Gastroesophageal sphincter (tissue), 4 donors: ENCODE measurements around the gene KHNYN. TPM values are rescaled to one million over a fixed set of nuclear protein-coding genes. Genes with fewer than 3 reads are reported as not detected.

Experiments
- ATAC-seq: fragments of 150-250 bp; one replicate; pipeline ENCODE4 v1.9.1; 2016; ENCODE audit warnings: mild to moderate bottlenecking, moderate library complexity
- H3K27ac ChIP-seq, 4 donors: fragments of 200-600 bp; sonication (generic) in 3 of 4; 1 replicate in 3 of 4; 2 replicates in 1 of 4; pipeline ENCODE4 v1.5.1; 2016 to 2019
- H3K27me3 ChIP-seq: fragments of 200-600 bp; sonication (generic); one replicate; pipeline ENCODE4 v1.5.1; 2019
- H3K36me3 ChIP-seq, 2 donors: fragments of 200-600 bp; sonication (generic); one replicate each; pipeline ENCODE4 v1.5.1; 2019; ENCODE audit warnings: control low read depth in 1 of 2
- H3K4me1 ChIP-seq, 3 donors: fragments of 200-600 bp; sonication (generic); 1 replicate in 2 of 3; 2 replicates in 1 of 3; pipeline ENCODE4 v1.5.1; 2016 to 2019; ENCODE audit warnings: control low read depth in 2 of 3
- H3K4me3 ChIP-seq, 2 donors: fragments of 200-600 bp; sonication (generic); one replicate each; pipeline ENCODE4 v1.5.1; 2019; ENCODE audit warnings: mild to moderate bottlenecking in 1 of 2, moderate library complexity in 1 of 2
- H3K9me3 ChIP-seq, 3 donors: fragments of 200-600 bp; sonication (generic); one replicate each; pipeline ENCODE4 v1.5.1; 2017 to 2019; ENCODE audit warnings: control low read depth in 2 of 3
- CTCF ChIP-seq, 4 experiments: fragments of 200-600 bp in 2 of 4; fragments of 450-650 bp in 2 of 4; sonication (generic) in 1 of 4; IDR thresholded peaks; one replicate each; pipeline ENCODE4 v1.5.1; 2017 to 2019; ENCODE audit warnings: antibody characterized with exemption in 4 of 4, mild to moderate bottlenecking in 2 of 4, moderate library complexity in 2 of 4
- EP300 ChIP-seq: sonication (generic); formaldehyde crosslinking; IDR thresholded peaks from one replicate; pipeline ENCODE4 v1.6.1; 2017; ENCODE audit warnings: antibody characterized with exemption, mild to moderate bottlenecking
- POLR2A ChIP-seq, 2 donors: fragments of 450-650 bp; IDR thresholded peaks; one replicate each; pipeline ENCODE4 v1.6.1; 2017; ENCODE audit warnings: antibody characterized with exemption in 2 of 2, mild to moderate bottlenecking in 2 of 2, moderate library complexity in 1 of 2
- POLR2AphosphoS5 ChIP-seq: sonication (generic); formaldehyde crosslinking; IDR thresholded peaks from one replicate; pipeline ENCODE4 v1.6.1; 2017; ENCODE audit warnings: antibody characterized with exemption
- WGBS, 2 donors: methylation state at CpG; one replicate each; pipeline ENCODE4 v1.1.5; 2018; ENCODE audit warnings: low coverage in 1 of 2; 5-methylcytosine and 5-hydroxymethylcytosine counted together
- total RNA-seq, 4 donors: library from RNA; depleted of rRNA; stranded (reverse); fragments of >200 nt; gene quantifications; one replicate each; pipeline ENCODE4 v1.1.0, GENCODE V29; 2016

The KHNYN gene
- total RNA-seq: 10 to 100 TPM; 50.7 to 68.0 (median 61.3) TPM

- Histone ChIP-seq H3K4me3 (peak within 1 kb of the TSS; percentile 61 to 81), H3K27ac (peak within 1 kb of the TSS; percentile 88 to 99 (median 95)), H3K36me3 (peaks cover 0 to 33% of the 10 kb centered on the region in 2 donors), H3K4me1 (peaks cover 4 to 44% (median 22%) of the 10 kb centered on the region in 3 donors), H3K9me3 (no peaks in the 10 kb centered on the region), H3K27me3 (no peaks in the 10 kb centered on the region)
- ATAC-seq: peak; percentile 93
- TF ChIP-seq CTCF (IDR thresholded peaks at IDR 0.05): no peak
- peak; percentile 95 to 98 for TF ChIP-seq POLR2A (IDR thresholded peaks at IDR 0.05)
- peak; percentile 93 for TF ChIP-seq POLR2AphosphoS5
- TF ChIP-seq EP300: no peak
- WGBS, 2 donors: 6 to 10% methylated on average over 8 to 12 of the region's 57 CpGs
Measured at GRCh38 chr14:24429395-24430142, at the start of gene KHNYN, which contains the start of gene CBLN3. Gene KHNYN (plus strand): TSS chr14:24429954. CDS start chr14:24430731, 777 bp downstream. Gene CBLN3 (minus strand): TSS chr14:24429668. CDS start chr14:24429054, 614 bp downstream.

- Histone ChIP-seq H3K27me3 (no peaks in the 10 kb centered on the region), H3K4me3 (no peak overlapping the region), H3K36me3 (peaks cover 0 to 16% of the 10 kb centered on the region in 2 donors), H3K27ac (no peak overlapping the region), H3K4me1 (peaks cover 0 to 16% (median 4%) of the 10 kb centered on the region in 3 donors), H3K9me3 (no peaks in the 10 kb centered on the region)
- no peak for TF ChIP-seq POLR2AphosphoS5
- no peak for TF ChIP-seq CTCF (IDR thresholded peaks at IDR 0.05)
- TF ChIP-seq POLR2A (IDR thresholded peaks at IDR 0.05): no peak
- ATAC-seq: no peak
- WGBS, 2 donors: 80 to 90% methylated on average over 1 to 2 of the region's 8 CpGs
Measured at GRCh38 chr14:24381363-24382063, 48.2 kb upstream of the KHNYN start.

- 30% methylated on average over 3 of the region's 4 CpGs; no CpG with 5 or more reads in 1 of the 2 donors for WGBS, 2 donors
- no peaks in the 10 kb centered on the region for H3K27me3 ChIP-seq
- TF ChIP-seq POLR2A (IDR thresholded peaks at IDR 0.05) (no peak), CTCF (IDR thresholded peaks at IDR 0.05) (no peak), EP300 (no peak), POLR2AphosphoS5 (no peak)
- peaks cover 0 to 11% of the 10 kb centered on the region in 2 donors for H3K36me3 ChIP-seq
- no peak for ATAC-seq
- no peak overlapping the region for H3K4me3 ChIP-seq
- H3K27ac ChIP-seq: no peak overlapping the region
- no peaks in the 10 kb centered on the region for H3K9me3 ChIP-seq
- H3K4me1 ChIP-seq: peaks cover 0 to 16% (median 3%) of the 10 kb centered on the region in 3 donors
Measured at GRCh38 chr14:24382064-24382371, 47.7 kb upstream of the KHNYN start.

GRCh38 chr14:24384169-24384568 lies 45.6 kb upstream of the KHNYN start:
- ATAC-seq: no peak
- TF ChIP-seq POLR2A (IDR thresholded peaks at IDR 0.05) (no peak), EP300 (no peak), CTCF (IDR thresholded peaks at IDR 0.05) (no peak), POLR2AphosphoS5 (no peak)
- WGBS, 2 donors: 58 to 86% methylated on average over 2 to 4 of the region's 4 CpGs

More at GRCh38 chr14:24384169-24384568, 45.6 kb upstream of the KHNYN start:
- no peak overlapping the region for H3K27ac ChIP-seq
- H3K9me3 ChIP-seq: no peaks in the 10 kb centered on the region
- no peak overlapping the region for H3K4me3 ChIP-seq
- peaks cover 0 to 12% (median 0%) of the 10 kb centered on the region in 3 donors for H3K4me1 ChIP-seq
- no peaks in the 10 kb centered on the region for H3K36me3 ChIP-seq
- H3K27me3 ChIP-seq: no peaks in the 10 kb centered on the region
